ENCODE data around the gene STBD1.
"Not testable (repeated sequence)": the region's sequence is repeated elsewhere in the genome, so short reads cannot be mapped to it uniquely, and the experiment has no call there.

STBD1 gene

GRCh38 chr4:76305971-76306881 is at the start of gene STBD1:
STBD1 (plus strand) TSS chr4:76306733; CDS start chr4:76306770, 37 bp downstream.
- DNase-seq (ENCODE audit: low read depth in 2 of 2), result no peak

GRCh38 chr4:76256968-76257367 is 49.6 kb upstream of the STBD1 start:
- no peak for DNase-seq (ENCODE audit: low read depth in 2 of 2)

GRCh38 chr4:76257824-76258223 is 48.7 kb upstream of the STBD1 start:
- no peak for DNase-seq (ENCODE audit: low read depth in 2 of 2)

GRCh38 chr4:76260571-76260970 is 46.0 kb upstream of the STBD1 start:
- DNase-seq (ENCODE audit: low read depth in 2 of 2), result no peak

- DNase-seq (ENCODE audit: low read depth in 2 of 2), result no peak
Observed at GRCh38 chr4:76265631-76266218, 40.8 kb upstream of the STBD1 start.

GRCh38 chr4:76266627-76267026 is 39.9 kb upstream of the STBD1 start:
- no peak for DNase-seq (ENCODE audit: low read depth in 2 of 2)

- no peak for DNase-seq (ENCODE audit: low read depth in 2 of 2)
Observed at GRCh38 chr4:76267811-76268210, 38.7 kb upstream of the STBD1 start.

- no peak for DNase-seq (ENCODE audit: low read depth in 2 of 2)
Observed at GRCh38 chr4:76270244-76271175, 36.0 kb upstream of the STBD1 start.

GRCh38 chr4:76271248-76271647 is 35.3 kb upstream of the STBD1 start:
- DNase-seq (ENCODE audit: low read depth in 2 of 2), result no peak

GRCh38 chr4:76272073-76272472 is 34.5 kb upstream of the STBD1 start:
- DNase-seq (ENCODE audit: low read depth in 2 of 2), result no peak

GRCh38 chr4:76272582-76272981 is 34.0 kb upstream of the STBD1 start:
- DNase-seq (ENCODE audit: low read depth in 2 of 2), result no peak

- no peak for DNase-seq (ENCODE audit: low read depth in 2 of 2)
Observed at GRCh38 chr4:76272999-76273398, 33.5 kb upstream of the STBD1 start.

GRCh38 chr4:76275486-76276124 is 30.9 kb upstream of the STBD1 start:
- DNase-seq (ENCODE audit: low read depth in 2 of 2), result no peak

GRCh38 chr4:76276813-76277212 is 29.7 kb upstream of the STBD1 start:
- no peak for DNase-seq (ENCODE audit: low read depth in 2 of 2)

GRCh38 chr4:76277667-76278066 is 28.9 kb upstream of the STBD1 start:
- DNase-seq (ENCODE audit: low read depth in 2 of 2), result no peak

GRCh38 chr4:76278583-76278982 is 27.9 kb upstream of the STBD1 start:
- DNase-seq (ENCODE audit: low read depth in 2 of 2), result no peak

GRCh38 chr4:76279462-76279861 is 27.1 kb upstream of the STBD1 start:
- peak in 1 of 2 donors; percentile 2 for DNase-seq (ENCODE audit: low read depth in 2 of 2)

GRCh38 chr4:76280488-76281441 is 25.8 kb upstream of the STBD1 start:
- DNase-seq (ENCODE audit: low read depth in 2 of 2), result no peak

- DNase-seq (ENCODE audit: low read depth in 2 of 2), result not testable (repeated sequence)
Observed at GRCh38 chr4:76281594-76281993, 24.9 kb upstream of the STBD1 start.

- DNase-seq (ENCODE audit: low read depth in 2 of 2), result no peak
Observed at GRCh38 chr4:76282941-76283689, 23.4 kb upstream of the STBD1 start.
